GM19452 (cell line): ENCODE results near the gene TATDN3.
"Not testable (repeated sequence)": the region's sequence is repeated elsewhere in the genome, so short reads cannot be mapped to it uniquely, and the experiment has no call there.

Experiments
- ATAC-seq: cut with Tn5 transposase; IDR thresholded peaks from one replicate; pipeline ENCODE4 v1.9.1; 2021; ENCODE audit not compliant: unreplicated experiment

The TATDN3 gene

DNA sequence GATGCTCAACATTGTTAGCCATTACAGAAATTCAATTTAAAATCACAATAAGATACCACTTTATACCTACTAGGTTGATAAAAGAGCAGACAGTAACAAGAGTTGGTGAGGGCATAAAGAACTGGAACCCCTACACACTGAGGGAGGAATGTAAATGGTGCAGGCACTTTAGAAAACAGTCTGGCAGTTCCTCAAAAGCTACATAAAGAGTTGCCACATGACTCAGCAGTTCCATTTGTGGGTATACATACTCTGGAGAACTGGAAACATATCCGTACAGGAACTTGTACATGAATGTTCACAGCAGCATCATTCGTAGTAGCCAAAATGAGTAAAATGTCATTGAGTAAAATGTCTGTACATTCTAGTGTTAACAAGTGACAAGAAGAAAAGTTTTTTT is 17.1 kb upstream of the TATDN3 start:
- ATAC-seq: no peak

DNA sequence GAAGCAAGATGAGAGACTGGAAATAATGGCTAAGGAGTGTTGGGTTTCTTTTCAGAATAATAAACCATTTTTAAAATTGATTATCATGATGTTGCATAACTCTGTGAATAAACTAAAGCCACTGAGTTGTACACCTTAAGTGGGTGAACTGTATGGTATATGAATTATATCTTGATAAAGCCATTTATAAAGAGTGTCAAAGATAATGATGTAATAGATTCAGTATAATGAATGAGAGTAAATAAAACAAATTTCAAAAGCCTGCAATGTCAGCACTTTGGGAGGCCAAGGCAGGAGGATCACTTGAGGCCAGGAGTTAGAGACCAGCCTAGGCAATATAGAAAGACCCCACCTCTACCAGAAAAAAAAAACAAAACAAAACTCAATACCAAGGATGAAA is 16.5 kb upstream of the TATDN3 start:
- ATAC-seq: no peak

GRCh38 chr1:212777151-212777550 is 14.5 kb upstream of the TATDN3 start:
- ATAC-seq: no peak

DNA sequence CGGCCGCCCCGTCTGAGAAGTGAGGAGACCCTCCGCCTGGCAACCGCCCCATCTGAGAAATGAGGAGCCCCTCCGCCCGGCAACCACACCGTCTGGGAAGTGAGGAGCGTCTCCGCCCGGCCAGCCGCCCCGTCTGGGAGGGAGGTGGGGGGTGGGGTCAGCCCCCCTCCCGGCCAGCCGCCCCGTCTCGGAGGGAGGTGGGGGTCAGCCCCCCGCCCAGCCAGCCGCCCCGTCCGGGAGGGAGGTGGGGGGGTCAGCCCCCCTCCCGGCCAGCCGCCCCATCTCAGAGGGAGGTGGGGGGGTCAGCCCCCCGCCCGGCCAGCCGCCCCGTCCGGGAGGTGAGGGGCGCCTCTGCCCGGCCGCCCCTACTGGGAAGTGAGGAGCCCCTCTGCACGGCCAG is 12.6 kb upstream of the TATDN3 start:
- ATAC-seq: not testable (repeated sequence)

DNA sequence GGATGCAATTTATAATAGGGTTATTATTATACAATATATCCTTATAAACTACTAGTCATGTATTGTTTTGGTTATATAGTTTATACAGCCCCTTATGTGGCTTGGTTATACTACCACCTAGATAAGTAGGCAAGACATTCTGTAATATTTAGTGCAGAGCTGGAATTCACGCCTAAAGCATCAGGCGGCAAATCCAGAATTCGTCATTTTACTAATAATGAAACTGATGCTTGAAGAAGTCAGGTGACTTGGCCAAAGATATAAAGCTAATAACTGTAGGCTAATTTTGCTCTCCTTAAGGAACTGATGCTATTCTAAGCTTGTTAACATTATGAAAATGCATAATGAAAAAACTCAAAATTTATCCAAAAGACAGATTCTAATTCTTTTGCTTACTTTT is 10.9 kb upstream of the TATDN3 start:
- ATAC-seq: no peak

DNA sequence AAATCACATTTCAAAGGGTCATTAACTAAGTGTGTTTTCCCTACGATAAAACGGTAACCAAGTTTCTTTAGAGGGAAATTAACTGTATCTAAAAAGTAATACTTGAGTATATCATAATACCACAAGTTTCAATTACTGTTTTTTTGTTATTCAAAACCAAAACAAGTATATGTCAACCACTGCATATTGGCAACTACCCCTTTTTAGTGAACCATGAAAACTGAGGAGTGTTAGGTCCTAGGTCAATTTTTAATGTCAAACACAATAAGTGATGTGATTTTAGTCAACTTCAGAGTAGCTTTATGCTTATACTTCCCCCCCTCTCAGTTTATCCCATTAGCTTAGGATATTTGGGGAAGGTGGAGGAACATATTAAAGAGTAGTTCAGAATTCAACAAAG is 10.5 kb upstream of the TATDN3 start:
- no peak for ATAC-seq

- no peak for ATAC-seq
Observed at GRCh38 chr1:212782422-212783154, 9.1 kb upstream of the TATDN3 start.

DNA sequence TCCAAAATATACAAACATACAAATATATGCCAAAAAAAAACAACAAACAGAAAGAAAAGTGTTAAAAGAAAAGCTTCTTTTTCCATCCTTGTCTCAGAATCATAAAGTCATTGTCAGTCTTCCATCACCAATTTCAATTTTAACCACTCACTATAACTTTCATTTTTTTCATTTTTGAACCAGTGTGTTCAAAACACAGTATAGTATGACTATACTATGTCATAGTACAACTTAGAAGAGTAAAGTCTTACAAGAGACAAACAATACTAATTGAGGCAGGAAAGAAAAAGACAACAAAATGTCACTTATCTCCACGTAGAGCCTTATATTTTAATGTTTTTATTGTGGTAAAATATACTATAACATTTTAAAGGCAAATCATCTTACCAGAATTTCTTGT is 7.7 kb upstream of the TATDN3 start:
- ATAC-seq: no peak

- ATAC-seq: no peak
Observed at GRCh38 chr1:212785871-212786270, 5.8 kb upstream of the TATDN3 start.

DNA sequence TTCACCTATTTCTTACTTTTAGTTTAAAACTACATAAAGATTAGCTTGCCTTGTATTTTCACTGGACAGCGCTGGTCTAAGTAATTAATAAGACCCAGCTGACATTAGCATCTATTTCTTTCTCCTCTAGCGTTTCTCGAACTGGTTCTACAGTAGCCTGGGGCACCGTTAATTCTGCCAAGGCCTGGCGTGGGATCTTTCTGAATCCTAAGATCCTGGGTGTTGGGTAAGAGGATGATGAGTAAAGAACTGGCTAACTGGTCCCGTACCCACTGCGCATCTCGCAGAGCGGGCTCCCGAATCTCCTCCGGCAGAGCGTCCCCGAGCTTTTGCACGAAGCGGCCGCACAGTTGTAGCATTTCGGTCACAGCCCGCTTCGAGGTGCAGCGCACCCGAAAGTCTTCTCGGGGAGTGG is 426 bp upstream of the TATDN3 start:
- peak; percentile 28 for ATAC-seq

- ATAC-seq: no peak
Observed at GRCh38 chr1:212792396-212792908, 758 bp downstream of the TATDN3 start.

DNA sequence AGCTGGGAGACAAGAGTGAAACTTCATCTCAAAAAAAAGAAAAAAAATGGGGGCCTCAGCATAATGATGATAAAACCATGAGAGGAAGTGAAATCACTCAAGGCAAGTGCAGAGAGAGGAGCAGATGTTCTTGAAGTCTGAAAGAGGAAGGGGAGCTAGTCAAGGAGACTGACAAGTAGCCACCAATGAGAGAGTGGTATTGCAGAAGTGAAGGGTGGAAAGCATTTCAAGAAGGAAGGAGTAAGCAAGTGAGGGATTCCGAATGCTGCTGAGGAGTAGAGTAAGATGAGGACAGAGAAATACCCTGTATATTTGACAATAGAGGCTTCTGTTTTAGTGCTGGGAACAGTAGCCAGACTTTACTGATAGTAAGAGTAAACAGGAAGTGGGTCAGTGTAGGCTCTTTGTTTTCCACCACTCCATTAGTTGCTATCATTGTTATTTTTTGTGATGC is 2.9 kb downstream of the TATDN3 start:
- ATAC-seq: peak; percentile 81

DNA sequence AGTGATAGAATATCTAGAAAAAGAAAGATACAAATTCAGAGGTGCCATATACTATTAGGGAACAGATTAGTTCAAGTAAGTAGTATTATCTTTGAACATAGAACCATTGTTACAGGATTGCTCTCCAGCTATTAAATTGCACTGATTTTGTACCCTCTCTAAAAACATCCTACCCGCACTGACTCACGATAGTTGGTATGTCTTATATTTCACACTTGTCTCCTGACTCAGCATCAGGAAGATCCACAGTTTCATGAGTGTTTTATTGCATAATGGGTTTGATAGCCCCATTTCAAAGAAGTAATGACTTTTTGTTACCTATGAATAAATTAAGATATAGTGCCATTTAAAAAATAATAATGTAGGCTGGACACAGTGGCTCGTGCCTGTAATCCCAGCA is 6.0 kb downstream of the TATDN3 start:
- no peak for ATAC-seq

DNA sequence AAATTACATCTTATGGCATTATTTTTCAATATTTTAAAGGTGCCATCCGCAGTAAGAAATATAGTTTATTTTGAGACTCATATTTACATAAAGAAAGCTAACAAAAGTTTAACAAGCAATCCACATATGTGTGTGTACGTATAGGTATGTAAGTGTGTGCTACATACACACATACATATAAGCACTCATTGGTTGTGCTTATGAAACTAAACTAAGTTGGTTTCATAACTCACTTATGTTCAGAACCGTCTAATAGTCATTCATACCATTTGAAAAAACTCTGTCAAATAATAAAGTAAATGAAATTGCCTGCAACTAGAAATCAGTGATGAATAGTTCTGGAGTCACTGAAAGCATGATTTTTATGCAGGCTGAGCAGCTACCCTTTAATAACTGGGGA is 14.1 kb downstream of the TATDN3 start:
- ATAC-seq: no peak

- no peak for ATAC-seq
Observed at GRCh38 chr1:212814537-212815334, 23.0 kb downstream of the TATDN3 start.

DNA sequence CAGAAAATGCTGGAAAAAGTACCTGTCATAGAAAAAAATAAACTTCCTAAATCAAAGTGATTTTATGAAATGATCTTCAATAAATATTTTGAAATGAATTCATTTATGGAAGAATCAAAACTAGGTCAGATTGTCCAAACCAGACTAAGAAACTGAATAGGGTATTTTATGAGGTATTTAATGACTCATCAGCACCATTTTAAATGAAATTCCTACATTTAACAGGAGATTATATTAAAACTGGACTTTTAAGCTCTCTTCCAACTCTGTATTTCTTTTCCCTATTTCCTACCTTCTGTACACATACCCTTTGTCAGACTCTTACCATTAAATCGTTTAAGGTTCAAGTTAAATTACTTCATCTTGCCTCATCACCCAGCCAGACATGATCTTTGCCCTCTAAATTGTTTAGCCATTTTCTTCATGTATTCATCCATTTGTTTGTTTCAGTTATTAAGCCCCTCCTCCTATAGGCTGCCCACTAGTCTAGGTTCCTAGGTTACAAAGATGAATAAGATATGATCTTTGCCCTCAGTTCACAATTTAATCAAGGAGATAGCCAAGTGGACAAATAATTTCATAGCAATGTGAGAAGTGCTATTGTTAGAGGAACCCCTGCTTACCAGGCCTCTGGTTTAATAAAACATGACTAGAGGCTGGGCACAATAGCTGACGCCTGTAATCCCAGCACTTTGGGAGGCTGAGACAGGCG is 25.0 kb downstream of the TATDN3 start:
- no peak for ATAC-seq

DNA sequence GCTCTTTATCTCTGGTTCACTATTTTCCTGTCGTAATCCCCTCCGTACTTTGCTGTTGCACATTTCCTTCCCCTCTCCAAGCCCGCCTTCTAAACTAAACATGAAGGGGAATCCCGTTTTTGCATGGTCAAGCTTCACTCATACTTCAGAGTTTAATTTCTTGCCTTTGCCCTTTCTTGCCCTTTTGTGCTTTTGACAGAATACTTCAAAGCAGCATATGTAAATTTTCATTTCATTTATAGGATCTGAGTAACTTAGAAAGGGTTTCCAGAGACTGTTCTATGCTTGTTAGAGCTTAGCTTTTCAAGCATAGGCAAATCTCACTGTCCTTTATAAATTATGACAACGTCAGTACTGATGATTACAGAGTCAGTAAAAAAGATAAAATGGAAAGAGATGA is 28.0 kb downstream of the TATDN3 start:
- ATAC-seq: peak; percentile 54

DNA sequence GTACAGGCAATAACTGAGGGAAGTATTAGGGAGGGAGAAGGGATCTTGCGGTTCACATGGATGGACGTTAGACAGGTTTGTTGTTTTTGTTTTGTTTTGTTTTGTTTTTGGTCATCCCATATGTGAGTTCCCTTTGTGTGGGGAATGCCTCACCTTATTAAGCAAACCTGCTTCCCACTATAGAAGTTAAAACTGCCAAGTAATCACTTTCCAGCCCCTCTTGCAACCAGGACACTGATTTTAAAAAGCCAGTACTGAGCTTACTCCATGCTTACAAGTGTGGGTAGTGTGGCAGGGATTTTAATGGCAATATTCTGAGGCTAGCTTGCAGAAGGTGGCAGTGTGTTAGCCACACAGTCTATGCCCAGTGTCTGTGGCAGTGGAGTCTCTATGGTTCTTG is 29.3 kb downstream of the TATDN3 start:
- ATAC-seq: no peak

GRCh38 chr1:212822956-212823355 is 31.3 kb downstream of the TATDN3 start:
- no peak for ATAC-seq

- ATAC-seq: no peak
Observed at GRCh38 chr1:212824201-212824600, 32.5 kb downstream of the TATDN3 start.

GRCh38 chr1:212825798-212826452 is 34.2 kb downstream of the TATDN3 start:
- ATAC-seq: no peak
